NCI-H2196 (cell line): Measurements from ENCODE around the gene EFHB.
"Not testable (repeated sequence)": the region's sequence is repeated elsewhere in the genome, so short reads cannot be mapped to it uniquely, and the experiment has no call there.

Experiments
- DNase-seq: peaks from one replicate; lab custom pipeline; 2025; ENCODE audit not compliant: unreplicated experiment; lab: John Stamatoyannopoulos, UW

EFHB gene

DNA sequence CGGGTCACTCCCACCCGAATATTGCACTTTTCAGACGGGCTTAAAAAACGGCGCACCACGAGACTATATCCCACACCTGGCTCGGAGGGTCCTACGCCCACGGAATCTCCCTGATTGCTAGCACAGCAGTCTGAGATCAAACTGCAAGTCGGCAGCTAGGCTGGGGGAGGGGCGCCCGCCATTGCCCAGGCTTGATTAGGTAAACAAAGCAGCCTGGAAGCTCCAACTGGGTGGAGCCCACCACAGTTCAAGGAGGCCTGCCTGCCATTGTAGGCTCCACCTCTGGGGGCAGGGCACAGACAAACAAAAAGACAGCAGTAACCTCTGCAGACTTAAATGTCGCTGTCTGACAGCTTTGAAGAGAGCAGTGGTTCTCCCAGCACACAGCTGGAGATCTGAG, 78.7 kb downstream of the EFHB start:
- DNase-seq = not testable (repeated sequence)

DNA sequence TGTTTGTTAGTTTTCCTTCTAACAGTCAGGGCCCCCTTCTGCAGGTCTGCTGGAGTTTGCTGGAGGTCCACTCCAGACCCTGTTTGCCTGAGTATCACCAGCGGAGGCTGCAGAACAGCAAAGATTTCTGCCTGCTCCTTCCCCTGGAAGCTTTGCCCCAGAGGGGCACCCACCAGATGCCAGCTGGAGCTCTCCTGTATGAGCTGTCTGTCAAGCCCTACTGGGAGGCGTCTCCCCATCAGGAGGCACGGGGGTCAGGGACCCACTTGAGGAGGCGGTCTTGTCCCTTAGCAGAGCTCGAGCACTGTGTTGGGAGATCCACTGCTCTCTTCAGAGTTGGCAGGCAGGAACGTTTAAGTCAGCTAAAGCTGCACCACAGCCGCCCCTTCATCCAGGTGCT, 87.4 kb downstream of the EFHB start:
- not testable (repeated sequence) for DNase-seq
